Measurements from ENCODE around the gene RGS3. TPM values are rescaled to one million over a fixed set of nuclear protein-coding genes. Genes with fewer than 3 reads are reported as not detected.
A peak's percentile ranks its signal among the peaks of the same experiment; 100 is the strongest.

Gene RGS3
- total RNA-seq, 2 donors from 2014 or later = 25.7 to 96.9 TPM

GRCh38 chr9:113579283-113580040, 115.9 kb downstream of the RGS3 start:
- peaks cover 83% of the 10 kb centered on the region for H3K4me1 ChIP-seq
- WGBS, 2 donors = 62% methylated on average over 5 of the region's 5 CpGs

GRCh38 chr9:113580041-113580953, 116.8 kb downstream of the RGS3 start:
- ATAC-seq (peak; percentile 89), DNase-seq (peak; percentile 91 to 97 (median 96))
- Histone ChIP-seq H3K4me1 (peaks cover 82% of the 10 kb centered on the region), H3K27ac (peak overlapping the region; percentile 89 to 96 (median 94)), H3K4me3 (no peak overlapping the region), H3K27me3 (no peaks in the 10 kb centered on the region), H3K9me3 (no peaks in the 10 kb centered on the region), H3K36me3 (replicated peaks in 1 of 2; ENCODE audit: insufficient read depth in 1 of 2, low read depth in 2 of 2) (peaks cover 0 to 8% of the 10 kb centered on the region in 2 donors)
- TF ChIP-seq POLR2A (IDR thresholded peaks at IDR 0.05) (peak in 2 of 3 donors; percentile 45 to 60), CTCF (IDR thresholded peaks at IDR 0.05) (peak in 6 of 7 experiments; percentile 9 to 53 (median 40))
- WGBS, 2 donors = 18 to 39% methylated on average over 8 to 11 of the region's 12 CpGs
- intact Hi-C loops (cut with DNase I) = no loop called here

More at GRCh38 chr9:113579283-113580040, 115.9 kb downstream of the RGS3 start:
- TF ChIP-seq CTCF (IDR thresholded peaks at IDR 0.05) (no peak), POLR2A (IDR thresholded peaks at IDR 0.05) (no peak)
- no peak overlapping the region for H3K4me3 ChIP-seq
- H3K9me3 ChIP-seq = no peaks in the 10 kb centered on the region
- no peaks in the 10 kb centered on the region for H3K27me3 ChIP-seq
- ATAC-seq = no peak
- DNase-seq = peak in 2 of 4 donors; percentile 54 to 73
- peak overlapping the region; percentile 89 to 96 (median 94) for H3K27ac ChIP-seq
- intact Hi-C loops (cut with DNase I) = no loop called here
- H3K36me3 ChIP-seq (replicated peaks in 1 of 2; ENCODE audit: insufficient read depth in 1 of 2, low read depth in 2 of 2) = peaks cover 0 to 7% of the 10 kb centered on the region in 2 donors

GRCh38 chr9:113580954-113581311, 117.4 kb downstream of the RGS3 start:
- peaks cover 0 to 8% of the 10 kb centered on the region in 2 donors for H3K36me3 ChIP-seq (replicated peaks in 1 of 2; ENCODE audit: insufficient read depth in 1 of 2, low read depth in 2 of 2)
- TF ChIP-seq POLR2A (IDR thresholded peaks at IDR 0.05) = peak in 1 of 3 donors; percentile 2
- no peak for TF ChIP-seq CTCF (IDR thresholded peaks at IDR 0.05)
- peaks cover 82% of the 10 kb centered on the region for H3K4me1 ChIP-seq
- H3K9me3 ChIP-seq = no peaks in the 10 kb centered on the region
- intact Hi-C loops (cut with DNase I) = no loop called here
- ATAC-seq (no peak), DNase-seq (no peak)
- 7 to 16% methylated on average over 3 to 4 of the region's 4 CpGs for WGBS, 2 donors
- H3K27me3 ChIP-seq = no peaks in the 10 kb centered on the region
- peak overlapping the region; percentile 89 to 96 (median 94) for H3K27ac ChIP-seq
- no peak overlapping the region for H3K4me3 ChIP-seq

DNA sequence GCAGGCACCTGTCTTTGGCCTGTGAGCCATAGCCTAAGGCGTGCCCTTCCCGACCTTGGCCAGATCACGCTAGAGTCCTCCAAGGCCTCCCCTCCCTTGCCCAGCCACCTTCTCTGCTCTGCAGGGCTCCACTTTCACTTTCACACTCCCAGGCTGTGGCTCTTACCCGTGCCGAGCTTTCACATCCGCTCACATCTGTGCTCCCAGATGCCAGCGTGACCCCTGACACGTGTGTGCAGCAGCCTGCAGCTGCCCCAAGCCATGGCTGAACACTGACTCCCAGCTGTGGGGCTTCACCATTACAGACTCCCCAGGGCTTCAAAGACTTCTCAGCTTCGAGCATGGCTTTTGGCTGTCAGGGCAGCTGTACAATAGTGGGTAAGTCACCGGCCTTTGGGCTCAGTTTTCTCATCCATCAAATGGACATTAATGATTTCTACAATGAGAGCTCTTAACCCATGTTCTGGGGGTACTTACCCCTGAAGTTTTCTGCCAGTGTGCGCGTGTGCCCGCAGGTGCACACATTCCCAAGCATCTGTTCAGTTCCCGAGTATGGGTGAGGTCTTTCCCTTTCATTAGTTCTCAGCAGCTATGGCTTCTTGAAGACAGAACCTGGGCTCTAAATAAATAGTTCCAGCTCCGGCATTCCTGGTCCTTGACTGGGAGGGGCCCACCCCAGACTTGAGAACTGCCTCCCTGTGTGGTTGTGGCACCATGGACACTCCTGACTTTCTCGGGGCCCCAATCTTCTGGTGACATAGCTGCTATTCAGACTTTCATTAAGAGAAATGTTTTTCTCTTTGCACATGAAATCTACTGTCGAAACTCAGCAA, 118.6 kb downstream of the RGS3 start:
- Histone ChIP-seq H3K27me3 (no peaks in the 10 kb centered on the region), H3K9me3 (no peaks in the 10 kb centered on the region), H3K4me1 (peaks cover 90% of the 10 kb centered on the region), H3K36me3 (replicated peaks in 1 of 2; ENCODE audit: insufficient read depth in 1 of 2, low read depth in 2 of 2) (peaks cover 0 to 8% of the 10 kb centered on the region in 2 donors), H3K4me3 (no peak overlapping the region), H3K27ac (peak overlapping the region; percentile 89 to 96 (median 94))
- WGBS, 2 donors = 11 to 18% methylated on average over 17 of the region's 17 CpGs
- DNase-seq (peak; percentile 69 to 90 (median 82)), ATAC-seq (peak; percentile 57)
- intact Hi-C loops (cut with DNase I) = no loop called here
- TF ChIP-seq CTCF (IDR thresholded peaks at IDR 0.05) = peak in 4 of 7 experiments; percentile 28 to 44 (median 36)
- peak in 1 of 3 donors; percentile 33 for TF ChIP-seq POLR2A (IDR thresholded peaks at IDR 0.05)
